Urinary bladder (tissue), 4 donors: ENCODE measurements around the gene IRAK2. TPM values are rescaled to one million over a fixed set of nuclear protein-coding genes. Genes with fewer than 3 reads are reported as not detected.
A peak's percentile ranks its signal among the peaks of the same experiment; 100 is the strongest.

Experiments
- DNase-seq: peaks from one replicate; pipeline ENCODE4 v3.0.0-alpha.2; 2015; ENCODE audit errors: extremely low spot score
- H3K27ac ChIP-seq: one replicate; pipeline ENCODE4 v1.5.1; 2013; ENCODE audit warnings: low read depth, mild to moderate bottlenecking, moderate library complexity
- H3K36me3 ChIP-seq: one replicate; pipeline ENCODE4 v1.6.1; 2013; ENCODE audit warnings: mild to moderate bottlenecking, moderate library complexity; ENCODE audit not compliant: insufficient read depth
- H3K4me1 ChIP-seq: one replicate; pipeline ENCODE4 v1.6.1; 2013; ENCODE audit warnings: mild to moderate bottlenecking, moderate library complexity; ENCODE audit not compliant: insufficient read depth
- H3K4me3 ChIP-seq: one replicate; pipeline ENCODE4 v1.5.1; 2013; ENCODE audit warnings: low read depth, low read length
- WGBS: extraction: QIAGEN DNeasy Blood & Tissue Kit; methylation state at CpG from one replicate; pipeline ENCODE4 v1.1.7; 2013; 5-methylcytosine and 5-hydroxymethylcytosine counted together
- polyA plus RNA-seq: library from polyadenylated mRNA; stranded (reverse); fragments of 200-250 nt; gene quantifications from one replicate; pipeline ENCODE4 v1.2.3, GENCODE V29; 2013
- total RNA-seq: library from RNA; depleted of rRNA; stranded (reverse); fragments of >200 nt; gene quantifications from one replicate; pipeline ENCODE4 v1.2.3, GENCODE V29; 2014
- donor health status: healthy with polysubstance abuse.
- donor health status: healthy.

The IRAK2 gene
- total and polyA plus RNA-seq, 2 donors = 2.9 to 4.1 TPM

DNA sequence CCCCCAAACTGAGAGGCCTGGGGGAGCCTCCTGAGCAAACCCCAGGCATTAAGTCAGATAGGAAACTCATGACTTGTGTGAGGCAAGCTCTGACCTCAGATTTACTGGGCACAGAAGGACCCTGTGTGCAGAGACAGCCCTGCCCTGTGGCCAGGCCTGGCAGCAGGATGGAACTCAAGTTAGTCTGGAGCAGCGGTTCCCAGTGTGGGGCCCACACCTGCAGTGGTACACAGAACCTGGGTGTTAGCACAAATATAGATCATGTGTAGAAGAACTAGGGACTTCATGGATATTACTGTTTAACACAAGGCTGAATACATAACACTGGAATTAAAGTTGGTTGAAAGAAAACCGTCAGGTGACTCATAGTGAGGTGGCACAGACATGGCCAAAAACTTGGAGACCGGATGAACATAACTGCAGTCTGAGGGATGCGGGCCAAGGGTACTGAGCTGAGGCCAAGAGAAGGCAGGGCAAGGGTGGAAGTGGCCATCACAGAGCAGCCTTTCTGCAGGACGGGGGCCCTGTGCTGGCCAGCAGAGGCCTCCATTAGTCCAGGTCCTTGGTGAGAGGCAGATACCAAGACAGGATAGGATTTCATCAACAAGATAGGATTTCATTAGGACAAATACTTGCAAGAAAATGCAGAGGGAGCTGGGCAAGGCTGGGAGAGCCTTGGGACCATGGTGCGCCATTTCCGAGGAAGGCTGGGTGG lies 40.9 kb downstream of the IRAK2 start:
- no peak overlapping the region for H3K4me3 ChIP-seq
- WGBS = 77% methylated on average over 7 of the region's 7 CpGs
- H3K4me1 ChIP-seq = no peaks in the 10 kb centered on the region
- DNase-seq = no peak
- H3K27ac ChIP-seq = no peak overlapping the region
- no peaks in the 10 kb centered on the region for H3K36me3 ChIP-seq

DNA sequence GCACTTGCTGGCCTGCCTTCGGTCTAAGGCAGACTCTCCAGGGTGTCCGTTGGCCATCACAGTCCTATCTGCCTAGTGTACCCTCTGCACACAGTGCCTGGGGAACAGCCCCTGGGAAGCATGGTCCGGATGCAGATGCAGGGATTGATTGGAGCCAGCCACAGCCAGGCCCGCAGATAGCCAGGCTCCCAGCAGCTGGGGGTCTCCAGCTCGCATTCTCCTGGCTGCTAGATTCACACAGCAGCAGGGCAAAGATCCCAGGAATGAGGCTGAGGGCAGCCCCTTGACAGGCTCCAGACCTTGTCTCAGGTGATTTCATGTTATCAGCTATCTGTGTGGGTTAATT lies 41.4 kb downstream of the IRAK2 start:
- Histone ChIP-seq H3K36me3 (no peaks in the 10 kb centered on the region), H3K4me1 (no peaks in the 10 kb centered on the region), H3K4me3 (no peak overlapping the region), H3K27ac (no peak overlapping the region)
- WGBS = 68% methylated on average over 5 of the region's 5 CpGs
- DNase-seq = no peak

DNA sequence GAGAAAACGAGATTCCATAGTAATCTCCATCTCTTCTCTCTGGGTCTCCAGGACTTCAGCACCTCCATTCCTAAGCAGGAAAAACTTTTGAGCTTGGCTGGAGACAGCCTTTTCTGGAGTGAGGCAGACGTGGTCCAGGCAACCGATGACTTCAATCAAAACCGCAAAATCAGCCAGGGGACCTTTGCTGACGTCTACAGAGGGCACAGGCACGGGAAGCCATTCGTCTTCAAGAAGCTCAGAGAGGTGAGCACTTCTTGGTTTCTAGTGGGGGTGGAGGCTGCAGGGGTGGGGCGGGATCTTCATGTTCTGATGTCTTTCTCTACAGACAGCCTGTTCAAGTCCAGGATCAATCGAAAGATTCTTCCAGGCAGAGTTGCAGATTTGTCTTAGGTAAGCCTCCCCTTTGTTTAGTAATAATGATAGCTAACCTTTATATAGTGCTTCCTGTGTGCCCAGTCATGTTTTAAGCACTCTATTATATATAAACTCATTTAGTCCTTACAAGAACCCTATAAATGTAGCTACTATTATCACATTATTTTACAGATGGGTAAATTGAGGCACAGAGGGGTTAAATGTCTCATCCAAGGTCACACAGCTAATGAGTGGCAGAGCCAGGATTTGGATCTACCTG lies 48.6 kb downstream of the IRAK2 start:
- WGBS = 85% methylated on average over 9 of the region's 9 CpGs
- Histone ChIP-seq H3K27ac (no peak overlapping the region), H3K36me3 (no peaks in the 10 kb centered on the region), H3K4me3 (no peak overlapping the region), H3K4me1 (no peaks in the 10 kb centered on the region)
- no peak for DNase-seq

DNA sequence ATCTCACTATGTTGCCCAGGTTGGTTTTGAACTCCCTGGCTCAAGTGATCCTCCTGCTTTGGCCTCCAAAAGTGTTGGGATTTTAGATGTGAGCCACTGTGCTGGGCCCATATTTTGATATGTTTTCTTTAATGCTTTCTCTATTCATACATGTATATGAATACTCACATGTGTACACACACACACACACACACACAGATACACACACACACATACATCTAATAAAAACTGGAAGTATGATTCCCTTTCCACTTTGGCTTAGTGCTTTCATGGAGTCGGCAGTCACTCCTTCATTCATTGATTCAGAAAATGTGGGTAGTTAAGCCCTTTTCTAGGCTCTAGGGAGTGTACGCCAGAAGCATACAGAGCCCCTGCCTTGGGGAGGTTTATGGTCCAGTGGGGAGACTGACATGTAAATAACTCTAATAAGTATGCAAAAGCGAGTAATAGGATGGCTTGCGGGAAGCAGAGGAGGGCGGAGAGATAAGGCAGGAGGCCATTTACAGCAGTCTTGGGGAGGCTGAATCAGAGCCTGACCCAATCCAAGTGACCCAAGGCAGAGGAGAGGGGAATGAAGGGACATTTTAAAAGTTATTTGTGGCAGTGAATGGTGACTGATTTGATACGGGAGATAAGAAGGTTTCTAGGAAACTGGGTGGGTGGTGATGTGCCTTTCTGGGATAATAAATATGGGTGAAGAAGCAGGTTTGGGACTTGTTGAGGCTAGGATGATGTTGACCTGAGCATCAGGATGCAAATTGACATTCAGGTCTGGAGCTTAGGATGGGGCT lies 51.1 kb downstream of the IRAK2 start:
- Histone ChIP-seq H3K36me3 (no peaks in the 10 kb centered on the region), H3K4me1 (no peaks in the 10 kb centered on the region), H3K4me3 (no peak overlapping the region), H3K27ac (no peak overlapping the region)
- DNase-seq = no peak
- WGBS = 82% methylated on average over 6 of the region's 6 CpGs

DNA sequence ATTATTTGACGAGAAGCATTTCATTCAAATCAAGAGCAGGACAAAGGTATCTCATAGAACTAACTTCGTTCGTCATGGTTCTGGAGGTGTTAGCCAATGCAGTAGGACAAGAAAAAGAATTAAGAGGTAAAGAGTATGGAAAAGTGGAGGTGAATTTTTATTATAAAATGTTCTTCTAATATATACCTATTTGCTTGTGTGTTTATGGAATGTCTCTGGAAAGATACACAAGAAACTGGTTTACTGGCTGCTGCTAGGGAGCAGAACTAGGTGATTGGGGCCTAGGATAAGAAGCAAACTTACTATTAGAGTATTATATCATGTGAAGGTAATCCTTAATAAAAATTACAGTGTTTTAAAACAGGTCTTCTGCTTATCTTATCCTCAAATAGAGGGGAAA lies 52.6 kb downstream of the IRAK2 start:
- Histone ChIP-seq H3K4me1 (no peaks in the 10 kb centered on the region), H3K4me3 (no peak overlapping the region), H3K27ac (no peak overlapping the region), H3K36me3 (no peaks in the 10 kb centered on the region)
- 99% methylated on average over 3 of the region's 3 CpGs for WGBS
- DNase-seq = no peak

DNA sequence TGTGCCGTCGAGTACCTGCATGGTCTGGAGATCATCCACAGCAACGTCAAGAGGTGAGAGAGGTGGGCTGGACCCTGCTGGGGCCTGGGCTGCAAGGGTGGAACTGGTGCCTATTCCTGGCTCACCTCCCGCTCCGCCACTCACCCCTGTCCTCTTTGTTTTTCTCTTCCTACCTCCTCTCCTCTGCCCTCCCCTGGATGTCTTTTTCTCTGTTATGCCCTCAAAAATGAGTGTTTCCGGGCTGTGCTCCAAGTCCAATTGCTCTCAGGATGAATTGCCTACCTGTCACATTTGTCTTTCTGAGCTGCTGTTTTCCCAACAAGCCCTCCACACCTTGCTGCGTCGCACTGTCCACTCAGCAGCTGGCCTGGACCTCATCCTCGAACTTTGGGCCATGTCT lies 55.0 kb downstream of the IRAK2 start:
- Histone ChIP-seq H3K4me1 (no peaks in the 10 kb centered on the region), H3K36me3 (no peaks in the 10 kb centered on the region), H3K4me3 (no peak overlapping the region), H3K27ac (no peak overlapping the region)
- DNase-seq = no peak
- 84% methylated on average over 9 of the region's 9 CpGs for whole genome bisulfite sequencing

DNA sequence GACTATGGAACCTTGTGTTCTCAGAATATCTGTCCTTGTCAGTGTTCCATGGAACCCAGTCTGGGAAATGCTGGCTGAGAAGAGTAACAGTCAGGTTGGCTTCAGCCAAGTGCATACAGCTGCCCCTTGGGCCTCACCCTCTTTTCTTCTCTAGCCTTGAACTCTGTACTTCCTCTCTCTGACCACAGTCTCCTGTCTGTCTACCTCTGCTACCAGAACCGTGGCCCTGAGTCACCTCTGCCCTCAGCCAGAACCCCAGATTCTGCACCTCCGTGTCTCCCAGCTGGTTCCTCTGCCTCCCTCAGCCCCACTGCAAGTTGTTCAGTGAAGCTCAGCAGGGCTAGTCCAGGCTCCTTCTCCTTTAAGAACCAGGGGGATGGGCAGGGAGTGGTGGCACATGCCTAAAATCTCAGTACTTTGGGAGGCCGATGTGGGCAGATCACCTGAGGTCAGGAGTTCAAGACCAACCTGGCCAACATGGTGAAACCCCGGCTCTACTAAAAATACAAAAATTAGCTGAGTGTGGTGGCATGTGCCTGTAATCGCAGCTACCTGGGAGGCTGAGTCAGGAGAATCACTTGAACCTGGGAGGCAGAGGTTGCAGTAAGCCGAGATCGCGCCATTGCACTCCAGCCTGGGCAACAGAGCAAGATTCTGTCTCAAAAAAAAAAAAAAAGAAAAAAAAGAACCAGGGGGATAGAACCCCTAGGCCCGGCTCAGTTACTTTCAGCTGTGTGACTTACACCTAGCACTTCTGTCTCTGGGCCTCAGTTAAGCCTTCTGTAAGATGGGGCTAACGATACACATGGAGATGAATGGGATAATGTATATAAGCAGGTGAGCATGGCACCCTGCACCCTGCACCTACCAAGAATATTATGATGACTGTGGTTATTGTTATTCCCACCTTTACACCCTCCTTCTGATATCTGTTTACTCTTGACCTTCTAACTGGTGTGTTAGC lies 59.2 kb downstream of the IRAK2 start:
- H3K4me1 ChIP-seq = no peaks in the 10 kb centered on the region
- 85% methylated on average over 10 of the region's 10 CpGs for WGBS
- DNase-seq = no peak
- H3K36me3 ChIP-seq = no peaks in the 10 kb centered on the region
- H3K27ac ChIP-seq = no peak overlapping the region
- H3K4me3 ChIP-seq = no peak overlapping the region

DNA sequence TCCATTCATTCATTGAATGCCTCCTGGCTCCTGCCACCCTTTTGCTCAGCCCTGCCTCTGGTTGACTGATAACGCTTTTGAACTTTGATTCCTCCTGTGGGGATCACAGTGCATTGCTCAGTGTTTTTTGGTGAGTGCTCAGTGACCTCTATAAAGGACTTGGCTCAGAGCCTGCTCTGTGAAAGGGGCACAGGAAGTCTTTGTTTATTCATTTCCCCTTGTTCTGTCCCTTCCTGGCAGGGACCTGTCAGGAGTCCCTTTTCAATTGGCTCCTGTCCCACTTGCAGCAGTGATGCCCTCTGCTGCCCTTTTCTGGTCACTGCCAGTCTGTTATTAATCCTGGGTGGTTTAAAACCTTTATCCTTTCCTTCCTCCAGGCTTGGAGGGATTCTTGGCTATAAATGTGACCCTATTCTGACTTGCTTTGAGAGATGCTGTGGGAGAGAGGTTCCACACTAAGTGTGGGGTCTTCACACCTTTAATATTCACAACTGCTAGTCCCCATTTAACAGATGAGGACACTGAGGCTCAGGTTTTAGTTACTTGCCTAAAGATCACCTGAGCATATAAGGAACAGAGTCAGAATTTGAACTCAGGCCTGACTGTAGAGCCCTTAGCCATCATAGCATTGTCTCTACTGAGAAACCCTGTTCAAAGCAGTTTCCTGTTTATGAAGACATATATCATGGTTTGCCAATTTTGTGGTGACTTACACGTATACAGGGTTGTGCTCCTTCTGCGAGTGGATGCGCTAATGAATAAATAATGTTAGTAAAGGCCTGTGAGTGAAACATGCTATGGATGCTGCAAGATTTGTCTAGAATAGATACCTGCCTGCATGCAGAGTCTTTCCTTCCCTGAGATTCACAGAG lies 60.3 kb downstream of the IRAK2 start:
- 70% methylated on average over 4 of the region's 4 CpGs for WGBS
- DNase-seq = peak; percentile 26
- Histone ChIP-seq H3K36me3 (no peaks in the 10 kb centered on the region), H3K4me1 (no peaks in the 10 kb centered on the region), H3K4me3 (no peak overlapping the region), H3K27ac (no peak overlapping the region)

DNA sequence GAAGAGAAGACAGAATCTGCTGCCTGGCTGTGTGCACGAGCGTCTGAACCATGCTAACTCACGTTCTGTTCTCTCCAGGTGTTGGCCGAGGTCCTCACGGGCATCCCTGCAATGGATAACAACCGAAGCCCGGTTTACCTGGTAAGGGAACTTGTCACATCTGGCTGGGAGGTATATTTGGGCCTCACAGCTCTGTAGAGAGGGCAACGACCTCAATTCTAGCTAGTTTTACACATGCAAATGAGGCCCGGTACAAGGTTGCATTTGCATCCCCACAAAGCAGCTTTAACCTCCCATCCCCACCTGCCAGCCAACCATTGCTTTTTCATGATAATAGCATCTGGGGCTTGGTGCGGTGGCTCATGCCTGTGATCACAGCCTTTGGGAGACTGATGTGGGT lies 61.6 kb downstream of the IRAK2 start:
- Histone ChIP-seq H3K36me3 (no peaks in the 10 kb centered on the region), H3K4me1 (no peaks in the 10 kb centered on the region), H3K27ac (no peak overlapping the region), H3K4me3 (no peak overlapping the region)
- no peak for DNase-seq
- WGBS = 65% methylated on average over 10 of the region's 10 CpGs

DNA sequence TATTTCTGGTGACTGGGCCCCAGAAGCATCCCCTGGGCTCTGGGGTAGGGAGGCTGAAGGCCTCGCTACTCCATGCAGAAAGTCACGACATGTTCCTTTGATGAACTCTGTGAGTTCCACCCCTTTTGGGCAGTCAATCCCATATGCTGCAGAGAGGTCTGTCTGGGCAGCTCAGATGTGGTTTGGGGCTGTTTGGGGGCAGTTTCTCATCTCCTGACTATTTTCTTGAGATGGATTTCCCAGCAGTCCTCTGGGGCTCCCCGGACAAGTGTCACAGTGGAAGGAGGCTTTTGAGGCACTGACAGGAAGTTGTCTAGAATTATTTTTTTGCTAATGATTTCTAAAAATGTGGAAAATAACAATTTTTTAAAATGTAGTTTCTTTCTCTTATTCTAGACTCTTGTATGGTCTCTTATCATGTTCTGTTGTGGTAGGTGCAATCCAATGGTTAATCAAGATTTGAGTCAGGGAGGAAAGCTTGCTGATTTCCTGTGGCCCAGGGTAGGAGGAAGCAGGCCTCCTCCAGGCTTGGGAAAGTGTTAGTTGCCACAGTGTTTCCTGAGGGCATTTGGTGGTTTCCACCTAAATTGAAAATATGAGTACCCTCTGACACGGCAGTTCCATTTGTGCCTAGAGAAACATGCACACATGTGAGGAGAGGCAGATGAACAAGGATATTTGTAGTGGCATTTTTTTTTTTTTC lies 63.7 kb downstream of the IRAK2 start:
- no peak overlapping the region for H3K4me3 ChIP-seq
- no peak overlapping the region for H3K27ac ChIP-seq
- no peaks in the 10 kb centered on the region for H3K36me3 ChIP-seq
- H3K4me1 ChIP-seq = no peaks in the 10 kb centered on the region
- no peak for DNase-seq
- 85% methylated on average over 4 of the region's 4 CpGs for WGBS

DNA sequence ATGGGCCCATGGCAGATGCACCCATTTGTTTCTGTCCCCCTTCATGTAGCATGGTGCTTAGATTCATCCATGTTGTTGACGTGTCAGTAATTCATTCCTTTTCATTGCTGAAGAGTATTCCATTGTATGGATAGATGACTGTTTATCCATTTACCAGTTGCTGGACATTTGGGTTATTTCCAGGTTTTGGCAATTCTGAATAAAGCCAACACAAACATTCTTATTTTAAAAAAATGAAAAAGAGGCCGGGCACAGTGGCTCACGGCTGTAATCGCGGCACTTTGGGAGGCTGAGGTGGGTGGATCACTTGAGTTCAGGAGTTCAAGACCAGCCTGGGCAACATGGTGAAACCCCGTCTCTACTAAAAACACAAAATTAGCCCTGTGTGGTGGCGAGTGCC lies 64.9 kb downstream of the IRAK2 start:
- Histone ChIP-seq H3K4me1 (no peaks in the 10 kb centered on the region), H3K36me3 (no peaks in the 10 kb centered on the region), H3K4me3 (no peak overlapping the region), H3K27ac (no peak overlapping the region)
- DNase-seq = no peak
- WGBS = 90% methylated on average over 7 of the region's 7 CpGs

DNA sequence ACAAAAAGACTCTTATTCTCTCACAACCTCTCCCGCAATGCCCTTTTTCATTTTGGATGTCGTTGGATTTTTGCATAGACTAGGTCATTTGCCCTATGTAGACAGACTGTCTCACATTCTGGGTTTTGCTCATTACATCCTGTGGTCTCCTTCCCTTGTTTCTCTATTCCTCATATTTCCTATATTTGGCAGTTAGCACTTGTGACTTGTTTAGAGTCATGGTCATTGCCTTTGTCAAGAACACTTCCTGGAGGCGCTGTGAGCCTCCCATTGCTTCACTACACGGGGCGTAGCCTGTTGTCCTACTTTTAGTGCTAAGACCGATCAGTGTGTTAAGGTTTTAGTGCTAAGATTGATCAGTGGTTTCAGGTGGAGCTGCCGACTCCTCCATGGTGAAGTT lies 67.4 kb downstream of the IRAK2 start:
- H3K36me3 ChIP-seq = no peaks in the 10 kb centered on the region
- no peaks in the 10 kb centered on the region for H3K4me1 ChIP-seq
- 84% methylated on average over 7 of the region's 7 CpGs for WGBS
- no peak for DNase-seq
- no peak overlapping the region for H3K4me3 ChIP-seq
- no peak overlapping the region for H3K27ac ChIP-seq
